Ascending aorta (tissue), 2 donors: Measurements from ENCODE around the gene HTR2B. TPM values are rescaled to one million over a fixed set of nuclear protein-coding genes. Genes with fewer than 3 reads are reported as not detected.

Experiments used
- DNase-seq, 2 donors: peaks; one replicate each; pipeline ENCODE4 v3.0.0-alpha.2; 2019; ENCODE audit warnings: low spot score in 2 of 2
- H3K27ac ChIP-seq, 2 donors: fragments of 200-600 bp; sonication (generic); one replicate each; pipeline ENCODE4 v1.5.1; 2016 to 2017; ENCODE audit warnings: mild to moderate bottlenecking in 1 of 2
- H3K27me3 ChIP-seq: fragments of 200-600 bp; sonication (generic); one replicate; pipeline ENCODE4 v1.5.1; 2017
- H3K36me3 ChIP-seq, 2 donors: fragments of 200-600 bp; sonication (generic); one replicate each; pipeline ENCODE4 v1.5.1; 2016
- H3K4me1 ChIP-seq, 2 donors: fragments of 200-600 bp; sonication (generic); one replicate each; pipeline ENCODE4 v1.5.1; 2016 to 2017; ENCODE audit warnings: mild to moderate bottlenecking in 1 of 2
- H3K4me3 ChIP-seq, 2 donors: fragments of 200-600 bp; sonication (generic); one replicate each; pipeline ENCODE4 v1.5.1; 2016 to 2017; ENCODE audit warnings: mild to moderate bottlenecking in 1 of 2
- H3K9me3 ChIP-seq, 2 donors: fragments of 200-600 bp; sonication (generic); one replicate each; pipeline ENCODE4 v1.5.1; 2016
- CTCF ChIP-seq, 3 experiments: fragments of 200-600 bp in 2 of 3; fragments of 450-650 bp in 1 of 3; sonication (generic) in 2 of 3; IDR thresholded peaks; one replicate each; pipeline ENCODE4 v1.5.1; 2016 to 2019; ENCODE audit warnings: antibody characterized with exemption in 3 of 3, mild to moderate bottlenecking in 1 of 3, moderate library complexity in 1 of 3
- intact Hi-C: fragments of 100-400 bp; cut with DNase I; formaldehyde crosslinking; loops from one replicate; pipeline ENCODE4 v1.15.1; 2023
- total RNA-seq: library from RNA; depleted of rRNA; stranded (reverse); fragments of >200 nt; gene quantifications from one replicate; pipeline ENCODE4 v1.1.0, GENCODE V29; 2016

The HTR2B gene
- 0.75 TPM for total RNA-seq

- Histone ChIP-seq H3K9me3 (no peaks in the 10 kb centered on the region), H3K27ac (peak within 1 kb of the TSS in 1 of 2 donors; percentile 38), H3K4me3 (peak within 1 kb of the TSS; percentile 26 to 48), H3K27me3 (no peaks in the 10 kb centered on the region), H3K4me1 (peaks cover 3 to 8% of the 10 kb centered on the region in 2 donors), H3K36me3 (no peaks in the 10 kb centered on the region)
- no peak for DNase-seq
- intact Hi-C loops, result no loop called here
- TF ChIP-seq CTCF (IDR thresholded peaks at IDR 0.05), result no peak
Observed at GRCh38 chr2:231124838-231125568, at the start of gene HTR2B. HTR2B (minus strand) TSS chr2:231125042; CDS start chr2:231123764, 1,278 bp downstream.

- no peaks in the 10 kb centered on the region for H3K27me3 ChIP-seq
- no peak overlapping the region for H3K4me3 ChIP-seq
- DNase-seq, result no peak
- peak overlapping the region in 1 of 2 donors; percentile 1 for H3K27ac ChIP-seq
- H3K36me3 ChIP-seq, result peaks cover 7 to 26% of the 10 kb centered on the region in 2 donors
- intact Hi-C loops, result no loop called here
- H3K4me1 ChIP-seq, result no peaks in the 10 kb centered on the region
- no peak for TF ChIP-seq CTCF (IDR thresholded peaks at IDR 0.05)
- H3K9me3 ChIP-seq, result no peaks in the 10 kb centered on the region
Observed at GRCh38 chr2:231174211-231174651, 49.4 kb upstream of the HTR2B start.

GRCh38 chr2:231172025-231172424 is 47.2 kb upstream of the HTR2B start:
- Histone ChIP-seq H3K4me3 (no peak overlapping the region), H3K27me3 (no peaks in the 10 kb centered on the region), H3K27ac (no peak overlapping the region), H3K4me1 (no peaks in the 10 kb centered on the region), H3K9me3 (no peaks in the 10 kb centered on the region), H3K36me3 (peaks cover 12 to 37% of the 10 kb centered on the region in 2 donors)
- TF ChIP-seq CTCF (IDR thresholded peaks at IDR 0.05), result no peak
- intact Hi-C loops, result no loop called here
- DNase-seq, result no peak

DNA sequence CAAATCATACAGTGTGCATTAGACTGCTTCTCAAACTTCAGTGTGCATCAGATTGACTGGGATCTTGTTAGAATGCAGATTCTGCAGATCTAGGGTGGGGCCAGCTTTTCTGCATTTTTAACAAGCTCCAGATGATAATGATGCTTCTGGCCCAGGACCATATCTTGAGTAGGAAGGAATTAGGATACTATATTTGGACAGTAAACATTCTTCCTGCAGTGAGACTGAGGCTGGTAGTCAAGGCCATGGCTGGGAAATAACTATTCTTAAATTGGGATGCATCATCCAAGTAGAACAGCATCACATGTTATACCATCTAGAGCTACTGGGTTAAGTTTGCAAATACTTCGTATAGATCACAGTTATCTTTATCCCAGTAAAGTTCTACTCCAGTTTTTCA is 45.2 kb upstream of the HTR2B start:
- H3K36me3 ChIP-seq, result peaks cover 24 to 44% of the 10 kb centered on the region in 2 donors
- no peak overlapping the region for H3K4me3 ChIP-seq
- no peak for TF ChIP-seq CTCF (IDR thresholded peaks at IDR 0.05)
- no peak overlapping the region for H3K27ac ChIP-seq
- H3K9me3 ChIP-seq, result no peaks in the 10 kb centered on the region
- H3K4me1 ChIP-seq, result no peaks in the 10 kb centered on the region
- no peak for DNase-seq
- intact Hi-C loops, result no loop called here
- H3K27me3 ChIP-seq, result no peaks in the 10 kb centered on the region

DNA sequence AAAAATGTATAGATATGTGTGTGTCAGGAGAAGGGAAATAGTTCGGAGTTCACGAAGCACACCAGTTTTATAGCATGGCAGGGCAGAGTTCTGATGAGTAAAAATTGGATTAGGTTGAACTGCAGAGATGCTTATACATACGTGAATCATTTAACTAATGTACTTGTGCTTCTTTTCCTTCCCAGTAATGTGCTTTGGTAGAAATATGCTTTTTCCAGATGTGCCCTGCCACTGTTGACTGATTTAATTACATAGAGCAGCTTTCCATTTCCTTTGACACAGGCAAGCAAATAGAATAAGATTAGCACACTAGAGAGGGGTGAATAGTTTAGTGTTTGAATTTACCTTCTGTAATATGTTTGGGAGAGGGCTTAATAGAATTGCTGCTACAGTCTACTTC is 44.6 kb upstream of the HTR2B start:
- TF ChIP-seq CTCF (IDR thresholded peaks at IDR 0.05), result no peak
- Histone ChIP-seq H3K27me3 (no peaks in the 10 kb centered on the region), H3K27ac (no peak overlapping the region), H3K36me3 (peaks cover 24 to 40% of the 10 kb centered on the region in 2 donors), H3K4me3 (no peak overlapping the region), H3K9me3 (no peaks in the 10 kb centered on the region), H3K4me1 (no peaks in the 10 kb centered on the region)
- no peak for DNase-seq
- intact Hi-C loops, result no loop called here
